Nephron (organoid): ENCODE results near the gene WDR5.
A peak's percentile ranks its signal among the peaks of the same experiment; 100 is the strongest.

Source experiments
- H3K27ac Mint-ChIP-seq, 3 experiments: 2 replicates each; pipeline ENCODE4 v1.8.0; 2020; ENCODE audit warnings: mixed read lengths in 3 of 3, mild to moderate bottlenecking in 2 of 3, moderate library complexity in 1 of 3
- H3K27me3 Mint-ChIP-seq: 2 replicates; pipeline ENCODE4 v1.8.0; 2021; ENCODE audit warnings: low read depth, mild to moderate bottlenecking, moderate library complexity, mixed read lengths
- H3K36me3 Mint-ChIP-seq: 2 replicates; pipeline ENCODE4 v1.8.0; 2020; ENCODE audit warnings: low read depth, mixed read lengths
- H3K4me1 Mint-ChIP-seq: 2 replicates; pipeline ENCODE4 v1.8.0; 2020; ENCODE audit warnings: mixed read lengths
- H3K4me3 Mint-ChIP-seq, 3 experiments: 2 replicates each; pipeline ENCODE4 v1.8.0; 2020; ENCODE audit warnings: mild to moderate bottlenecking in 3 of 3, mixed read lengths in 3 of 3, moderate library complexity in 2 of 3
- H3K9me3 Mint-ChIP-seq: 2 replicates; pipeline ENCODE4 v1.8.0; 2020; ENCODE audit warnings: mixed read lengths
- TF ChIP-seq, protein P1 (sequence below), 3 experiments: fragments of 200-600 bp; sonication (generic); IDR thresholded peaks; one replicate each; pipeline ENCODE4 v1.5.0; 2021; ENCODE audit warnings: antibody characterized with exemption in 3 of 3; ENCODE audit not compliant: unreplicated experiment in 3 of 3

Gene WDR5

DNA sequence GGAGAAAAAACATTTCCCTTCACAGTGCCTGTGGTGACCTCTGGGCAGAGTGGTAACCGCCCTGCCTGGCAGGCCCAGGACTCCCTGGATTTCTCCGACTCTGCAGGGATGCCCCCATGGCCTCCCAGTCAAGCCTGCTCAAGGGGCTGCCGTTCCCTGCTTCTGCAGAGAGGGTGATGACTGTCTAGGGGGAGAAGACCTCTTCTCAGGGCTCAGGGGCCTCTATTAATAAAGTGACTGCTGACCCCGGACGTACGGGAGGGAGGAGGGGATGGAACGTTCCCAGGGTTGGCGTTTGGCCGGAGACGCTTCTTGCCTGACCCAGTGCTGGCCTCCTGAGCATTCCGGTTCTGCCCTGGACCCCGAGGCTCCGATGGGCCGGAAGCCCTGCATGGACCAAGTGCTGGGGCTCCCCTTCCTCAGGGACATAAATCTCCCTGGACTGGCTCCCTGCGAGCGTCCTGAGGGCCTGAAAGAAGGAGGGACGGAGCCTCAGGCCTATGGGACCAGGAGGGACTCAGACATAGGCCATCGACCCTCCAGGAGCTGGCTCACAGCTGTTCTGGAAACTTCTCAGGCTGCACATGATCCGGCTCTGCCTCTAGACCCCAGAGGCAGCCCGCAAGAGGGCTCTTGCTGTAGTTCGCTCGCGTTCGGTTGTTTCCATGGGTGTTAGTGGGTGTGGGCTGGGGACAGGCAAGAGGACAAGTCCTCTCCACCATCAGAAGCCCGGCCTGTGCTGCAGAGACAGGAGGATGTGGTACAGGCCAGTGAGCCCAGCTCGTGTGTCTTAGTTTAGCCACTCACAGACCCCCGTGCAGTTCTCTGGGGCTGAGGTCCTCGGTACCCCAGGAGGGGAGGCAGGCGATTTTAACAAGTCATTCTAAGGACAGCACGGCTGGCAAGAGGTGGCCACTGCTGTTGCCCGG is 36.6 kb downstream of the WDR5 start:
- Mint-ChIP-seq H3K36me3 (no peaks in the 10 kb centered on the region), H3K4me3 (no peak overlapping the region), H3K27ac (peak overlapping the region; percentile 19 to 83 (median 76)), H3K9me3 (no peaks in the 10 kb centered on the region), H3K4me1 (peaks cover 20% of the 10 kb centered on the region), H3K27me3 (peaks cover 28% of the 10 kb centered on the region)
- TF ChIP-seq, protein P1, sequence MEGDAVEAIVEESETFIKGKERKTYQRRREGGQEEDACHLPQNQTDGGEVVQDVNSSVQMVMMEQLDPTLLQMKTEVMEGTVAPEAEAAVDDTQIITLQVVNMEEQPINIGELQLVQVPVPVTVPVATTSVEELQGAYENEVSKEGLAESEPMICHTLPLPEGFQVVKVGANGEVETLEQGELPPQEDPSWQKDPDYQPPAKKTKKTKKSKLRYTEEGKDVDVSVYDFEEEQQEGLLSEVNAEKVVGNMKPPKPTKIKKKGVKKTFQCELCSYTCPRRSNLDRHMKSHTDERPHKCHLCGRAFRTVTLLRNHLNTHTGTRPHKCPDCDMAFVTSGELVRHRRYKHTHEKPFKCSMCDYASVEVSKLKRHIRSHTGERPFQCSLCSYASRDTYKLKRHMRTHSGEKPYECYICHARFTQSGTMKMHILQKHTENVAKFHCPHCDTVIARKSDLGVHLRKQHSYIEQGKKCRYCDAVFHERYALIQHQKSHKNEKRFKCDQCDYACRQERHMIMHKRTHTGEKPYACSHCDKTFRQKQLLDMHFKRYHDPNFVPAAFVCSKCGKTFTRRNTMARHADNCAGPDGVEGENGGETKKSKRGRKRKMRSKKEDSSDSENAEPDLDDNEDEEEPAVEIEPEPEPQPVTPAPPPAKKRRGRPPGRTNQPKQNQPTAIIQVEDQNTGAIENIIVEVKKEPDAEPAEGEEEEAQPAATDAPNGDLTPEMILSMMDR (IDR thresholded peaks at IDR 0.05; ENCODE audit: unreplicated experiment in 3 of 3): no peak

DNA sequence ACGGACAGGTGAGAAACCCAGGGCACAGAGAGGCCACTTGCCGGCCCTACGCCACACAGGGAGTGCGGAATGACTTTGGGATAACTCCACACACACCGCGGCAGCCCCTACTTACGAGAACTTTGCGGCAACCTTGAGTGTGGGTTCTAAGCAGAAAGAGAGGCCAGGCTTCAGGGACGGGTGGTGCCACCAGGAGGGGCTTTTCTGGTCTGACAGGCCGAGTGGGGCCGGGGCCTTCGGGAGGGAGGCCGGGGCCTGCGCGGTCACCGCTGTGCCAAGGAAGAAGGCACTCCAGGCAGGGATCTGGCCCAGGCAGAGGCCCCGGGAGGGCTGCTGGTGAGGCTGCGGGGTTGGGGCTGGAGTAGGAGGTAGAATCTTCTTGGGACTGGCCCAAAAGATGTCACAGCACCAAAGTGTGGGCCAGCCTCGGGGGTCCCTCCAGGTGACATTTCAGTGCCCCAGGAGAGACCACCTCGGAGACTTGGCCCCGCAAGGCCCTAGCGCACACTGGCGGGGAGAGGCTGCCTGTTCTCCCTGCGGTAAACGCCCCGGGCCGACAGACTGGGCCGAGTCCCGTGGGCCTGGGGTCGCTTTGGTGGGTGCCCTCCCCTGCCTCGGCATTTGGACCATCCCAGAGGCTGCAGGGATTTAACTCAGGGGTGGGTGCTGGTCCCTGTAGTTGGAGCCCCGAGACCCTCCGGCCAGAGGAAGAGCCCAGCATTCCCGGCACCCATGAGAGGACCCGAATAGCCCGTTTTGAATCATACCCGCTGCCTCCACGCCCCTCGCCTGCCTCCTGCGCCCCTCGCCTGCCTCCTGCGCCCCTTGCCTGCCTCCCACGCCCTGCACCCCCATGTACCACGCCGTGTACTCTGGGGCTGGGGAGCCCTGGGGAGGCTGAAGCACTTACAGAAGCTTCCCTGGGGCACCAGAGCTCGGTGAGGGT is 37.5 kb downstream of the WDR5 start:
- Mint-ChIP-seq H3K27me3 (peaks cover 36% of the 10 kb centered on the region), H3K4me1 (peaks cover 20% of the 10 kb centered on the region), H3K4me3 (no peak overlapping the region), H3K27ac (peak overlapping the region in 2 of 3 experiments; percentile 76 to 83), H3K36me3 (no peaks in the 10 kb centered on the region), H3K9me3 (no peaks in the 10 kb centered on the region)
- TF ChIP-seq, protein P1 (IDR thresholded peaks at IDR 0.05; ENCODE audit: unreplicated experiment in 3 of 3): no peak

DNA sequence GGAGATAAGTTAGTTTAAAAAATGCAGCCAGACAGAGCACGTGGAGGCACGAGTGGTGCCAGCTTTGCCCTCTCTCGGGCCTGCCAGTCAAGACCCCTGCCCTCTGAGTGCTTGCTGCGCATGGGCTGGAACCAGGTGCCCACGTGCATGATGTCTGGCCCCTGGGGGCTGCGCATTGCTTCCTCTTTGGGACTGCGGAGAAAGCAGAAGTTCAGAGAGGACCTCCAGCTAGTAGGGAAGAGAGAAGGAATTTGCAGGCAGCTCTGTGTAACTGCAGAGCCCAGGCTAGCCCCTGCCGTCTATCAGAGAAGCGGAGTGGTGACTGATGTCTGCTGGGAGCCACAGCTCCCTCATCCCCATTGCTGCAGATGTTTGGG is 38.2 kb downstream of the WDR5 start:
- no peaks in the 10 kb centered on the region for H3K9me3 Mint-ChIP-seq
- peaks cover 42% of the 10 kb centered on the region for H3K27me3 Mint-ChIP-seq
- H3K36me3 Mint-ChIP-seq: no peaks in the 10 kb centered on the region
- peaks cover 24% of the 10 kb centered on the region for H3K4me1 Mint-ChIP-seq
- H3K4me3 Mint-ChIP-seq: no peak overlapping the region
- H3K27ac Mint-ChIP-seq: no peak overlapping the region
- TF ChIP-seq, protein P1 (IDR thresholded peaks at IDR 0.05; ENCODE audit: unreplicated experiment in 3 of 3): no peak

DNA sequence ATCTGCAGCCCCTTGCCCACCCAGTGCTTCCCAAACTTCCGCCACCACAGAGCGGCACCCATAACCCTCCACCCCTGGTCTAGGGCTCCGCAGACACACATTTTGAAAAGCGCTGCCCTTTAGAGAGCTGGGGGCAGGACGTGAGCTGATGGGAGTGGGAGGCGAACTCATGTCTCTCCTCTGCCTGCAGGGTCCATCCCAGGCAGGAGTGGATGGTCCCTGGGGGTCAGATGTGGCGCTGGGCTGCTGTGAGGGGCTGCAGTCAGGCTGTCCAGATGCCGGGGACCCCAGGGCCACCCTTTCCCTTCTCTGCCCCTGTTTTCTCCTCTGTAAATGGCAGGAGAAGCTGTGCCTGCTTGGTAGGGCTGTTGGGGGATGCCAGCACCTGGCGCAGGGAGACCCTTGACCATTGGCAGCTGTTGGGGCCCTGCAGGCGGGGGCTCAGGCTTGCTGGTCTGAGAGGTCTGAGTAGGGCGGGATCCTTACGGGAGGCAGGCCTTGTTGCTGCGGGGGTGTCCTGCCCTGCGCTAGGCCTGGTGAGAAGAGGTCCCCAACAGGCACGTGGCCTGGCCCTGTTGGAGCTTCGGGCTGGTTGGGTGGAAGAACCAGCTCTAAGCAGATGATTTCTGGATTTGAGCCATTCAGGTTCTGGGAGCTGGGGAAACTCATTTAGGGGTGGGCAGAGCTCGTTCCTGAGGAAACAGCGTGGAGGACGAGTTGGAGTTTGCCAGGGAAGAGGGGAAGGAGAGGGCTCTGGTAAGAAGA is 38.8 kb downstream of the WDR5 start:
- Mint-ChIP-seq H3K9me3 (no peaks in the 10 kb centered on the region), H3K27ac (no peak overlapping the region), H3K27me3 (peaks cover 49% of the 10 kb centered on the region), H3K4me1 (peaks cover 28% of the 10 kb centered on the region), H3K36me3 (no peaks in the 10 kb centered on the region), H3K4me3 (no peak overlapping the region)
- TF ChIP-seq, protein P1 (IDR thresholded peaks at IDR 0.05; ENCODE audit: unreplicated experiment in 3 of 3): no peak

DNA sequence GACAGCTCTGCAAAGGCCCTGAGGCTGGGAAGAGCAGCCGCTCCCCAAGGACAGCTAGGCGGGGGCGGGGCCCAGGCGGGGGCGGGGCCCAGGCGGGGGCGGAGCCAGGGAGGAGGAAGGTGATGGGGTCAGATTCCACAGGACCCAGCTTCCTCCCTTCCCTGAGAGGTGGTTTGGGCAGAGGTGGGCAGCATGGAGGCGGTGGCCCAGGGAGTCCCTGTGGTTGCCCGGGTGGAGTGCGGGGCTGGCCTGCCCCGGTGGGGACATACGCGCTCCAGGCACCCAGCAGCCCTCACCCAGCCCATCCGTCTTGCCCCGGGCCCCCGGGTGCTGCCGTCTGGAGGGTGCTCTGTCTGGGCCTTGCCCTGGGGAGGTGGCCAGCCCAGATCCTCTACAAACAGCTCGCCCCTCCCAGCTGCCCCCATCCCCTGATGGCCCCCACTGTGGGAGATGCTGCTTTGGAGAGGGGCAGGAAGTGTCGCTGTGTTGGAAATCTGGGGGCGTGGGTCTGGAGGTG is 39.5 kb downstream of the WDR5 start:
- H3K4me1 Mint-ChIP-seq: peaks cover 28% of the 10 kb centered on the region
- no peaks in the 10 kb centered on the region for H3K36me3 Mint-ChIP-seq
- H3K4me3 Mint-ChIP-seq: no peak overlapping the region
- no peak overlapping the region for H3K27ac Mint-ChIP-seq
- H3K27me3 Mint-ChIP-seq: peaks cover 55% of the 10 kb centered on the region
- no peaks in the 10 kb centered on the region for H3K9me3 Mint-ChIP-seq
- TF ChIP-seq, protein P1 (IDR thresholded peaks at IDR 0.05; ENCODE audit: unreplicated experiment in 3 of 3): no peak
